GM18505 (cell line): ENCODE measurements around the gene CLDN9.

Source experiments
- ATAC-seq: cut with Tn5 transposase; IDR thresholded peaks from one replicate; pipeline ENCODE4 v1.9.1; 2021; ENCODE audit not compliant: unreplicated experiment
- POLR2A ChIP-seq: IDR thresholded peaks from 4 replicates; pipeline ENCODE4 v1.6.1; 2011; ENCODE audit warnings: borderline replicate concordance; ENCODE audit not compliant: insufficient read depth, insufficient read length; ENCODE audit errors: extremely low read depth

CLDN9 gene

GRCh38 chr16:2980227-2981176 lies 32.2 kb upstream of the CLDN9 start, which contains the start of gene PKMYT1:
PKMYT1 (minus strand) TSS chr16:2980446; CDS start chr16:2979657, 789 bp downstream.
- peak; percentile 95 for TF ChIP-seq POLR2A
- ATAC-seq = peak; percentile 62

- ATAC-seq = no peak
- TF ChIP-seq POLR2A = no peak
These were observed 31.4 kb upstream of the CLDN9 start for GRCh38 chr16:2981177-2981898.

GRCh38 chr16:2981899-2982250 lies 30.8 kb upstream of the CLDN9 start:
- ATAC-seq = no peak
- TF ChIP-seq POLR2A = no peak

- ATAC-seq = no peak
- TF ChIP-seq POLR2A = no peak
These were observed 30.3 kb upstream of the CLDN9 start for GRCh38 chr16:2982402-2982801.

- TF ChIP-seq POLR2A = no peak
- ATAC-seq = no peak
These were observed 29.0 kb upstream of the CLDN9 start for GRCh38 chr16:2983706-2984136.

- no peak for TF ChIP-seq POLR2A
- no peak for ATAC-seq
These were observed 27.3 kb upstream of the CLDN9 start for GRCh38 chr16:2985462-2985861.

- TF ChIP-seq POLR2A = no peak
- ATAC-seq = no peak
These were observed 26.8 kb upstream of the CLDN9 start for GRCh38 chr16:2985893-2986355.

- ATAC-seq = no peak
- no peak for TF ChIP-seq POLR2A
These were observed 26.0 kb upstream of the CLDN9 start for GRCh38 chr16:2986623-2987188.

GRCh38 chr16:2987286-2987685 lies 25.4 kb upstream of the CLDN9 start:
- ATAC-seq = no peak
- TF ChIP-seq POLR2A = no peak

- TF ChIP-seq POLR2A = no peak
- ATAC-seq = no peak
These were observed 24.9 kb upstream of the CLDN9 start for GRCh38 chr16:2987833-2988232.

- no peak for ATAC-seq
- TF ChIP-seq POLR2A = no peak
These were observed 24.1 kb upstream of the CLDN9 start for GRCh38 chr16:2988590-2989099.

- ATAC-seq = no peak
- TF ChIP-seq POLR2A = no peak
These were observed 21.8 kb upstream of the CLDN9 start for GRCh38 chr16:2990891-2991290.

- no peak for TF ChIP-seq POLR2A
- ATAC-seq = no peak
These were observed 21.0 kb upstream of the CLDN9 start for GRCh38 chr16:2991566-2992261.

GRCh38 chr16:2992383-2993081 lies 20.2 kb upstream of the CLDN9 start:
- TF ChIP-seq POLR2A = no peak
- no peak for ATAC-seq
